Midbrain (tissue), 1 donor: ENCODE results near the gene OR1F1.
"Not testable (repeated sequence)": the region's sequence is repeated elsewhere in the genome, so short reads cannot be mapped to it uniquely, and the experiment has no call there.

Source experiments
- DNase-seq: peaks from one replicate; lab custom pipeline; 2025; lab: John Stamatoyannopoulos, UW

The OR1F1 gene

GRCh38 chr16:3173892-3174617 lies 13.9 kb upstream of the OR1F1 start:
- no peak for DNase-seq

GRCh38 chr16:3174618-3175148 lies 13.3 kb upstream of the OR1F1 start:
- DNase-seq = no peak

- no peak for DNase-seq
These were observed 12.6 kb upstream of the OR1F1 start for GRCh38 chr16:3175157-3176093.

- no peak for DNase-seq
These were observed 8.4 kb upstream of the OR1F1 start for GRCh38 chr16:3179651-3180050.

GRCh38 chr16:3180445-3180878 lies 7.5 kb upstream of the OR1F1 start:
- DNase-seq = no peak

- not testable (repeated sequence) for DNase-seq
These were observed 5.8 kb upstream of the OR1F1 start for GRCh38 chr16:3182293-3182607.

- no peak for DNase-seq
These were observed 5.2 kb upstream of the OR1F1 start for GRCh38 chr16:3182608-3183444.

GRCh38 chr16:3183445-3184139 lies 4.4 kb upstream of the OR1F1 start:
- no peak for DNase-seq

GRCh38 chr16:3186946-3187690 lies 886 bp upstream of the OR1F1 start:
- no peak for DNase-seq

GRCh38 chr16:3188675-3188924 lies 596 bp downstream of the OR1F1 start:
- DNase-seq = no peak

- DNase-seq = no peak
These were observed 1.2 kb downstream of the OR1F1 start for GRCh38 chr16:3188925-3189825.

- DNase-seq = no peak
These were observed 1.9 kb downstream of the OR1F1 start for GRCh38 chr16:3189869-3190268.

GRCh38 chr16:3190949-3191353 lies 2.9 kb downstream of the OR1F1 start:
- DNase-seq = no peak

GRCh38 chr16:3192476-3193019 lies 4.5 kb downstream of the OR1F1 start:
- no peak for DNase-seq

- DNase-seq = no peak
These were observed 5.5 kb downstream of the OR1F1 start for GRCh38 chr16:3193221-3194212.

- no peak for DNase-seq
These were observed 6.8 kb downstream of the OR1F1 start for GRCh38 chr16:3194792-3195191.

GRCh38 chr16:3195975-3196374 lies 8.0 kb downstream of the OR1F1 start:
- DNase-seq = no peak

- DNase-seq = not testable (repeated sequence)
These were observed 9.8 kb downstream of the OR1F1 start for GRCh38 chr16:3197694-3198333.
